HPDE6-E6E7 (cell line): ENCODE data around the gene MXD3.
"Not testable (repeated sequence)": the region's sequence is repeated elsewhere in the genome, so short reads cannot be mapped to it uniquely, and the experiment has no call there.

Experiments used
- DNase-seq: peaks from one replicate; pipeline ENCODE4 v3.0.0; 2011; ENCODE audit warnings: missing footprints; ENCODE audit errors: extremely low spot score

The MXD3 gene

DNA sequence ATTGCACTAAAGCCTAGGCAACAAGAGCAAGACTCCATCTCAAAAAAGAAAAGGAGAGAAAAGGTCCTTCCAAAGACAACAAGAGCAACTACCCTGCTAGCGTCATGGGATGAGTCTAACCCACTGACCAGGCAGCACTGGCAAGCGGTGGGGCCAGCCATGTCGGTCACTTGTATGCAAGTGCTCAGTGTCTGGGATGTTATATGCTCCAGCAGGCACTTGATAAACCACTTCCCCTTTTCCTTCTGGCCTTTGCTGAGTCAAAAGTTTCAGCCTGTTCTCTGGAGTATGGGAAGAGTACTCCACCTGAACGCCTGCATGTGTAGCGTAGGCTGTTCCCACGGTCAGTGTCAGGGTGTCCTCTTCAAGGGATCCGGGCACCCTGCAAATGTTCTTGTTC is 9.2 kb upstream of the MXD3 start:
- DNase-seq, result no peak

DNA sequence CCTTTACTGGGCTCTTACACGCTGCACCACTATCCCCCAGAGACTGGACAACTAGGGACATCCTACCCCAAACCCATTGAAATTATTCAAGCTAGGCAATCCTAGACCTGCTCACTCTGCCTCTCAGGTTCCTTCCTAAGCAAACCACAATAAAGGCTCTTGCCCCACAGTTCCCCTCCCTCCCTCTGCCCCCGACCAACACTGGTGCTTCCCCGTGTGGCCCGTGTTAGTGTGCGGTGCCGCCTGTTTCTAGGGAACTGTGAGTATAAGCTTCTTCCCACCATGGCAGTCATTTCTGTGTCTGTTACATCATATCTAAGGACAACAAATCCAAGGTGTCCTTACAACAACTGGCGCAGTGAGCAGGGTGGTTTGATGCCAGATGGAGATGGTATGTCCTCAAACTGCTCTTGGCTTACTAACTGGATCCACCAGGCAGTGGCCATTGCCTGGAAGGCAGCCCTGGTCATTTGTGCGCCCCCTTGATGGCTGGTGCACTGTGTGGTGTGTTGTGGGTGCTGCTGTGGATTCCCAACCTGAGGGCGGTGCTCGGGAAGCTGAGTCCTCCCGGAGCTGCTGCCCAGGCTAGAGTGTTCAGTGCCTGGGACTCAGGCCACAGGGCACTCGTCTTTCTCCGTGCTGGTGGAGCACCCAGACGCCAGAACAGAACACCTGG is 8.4 kb upstream of the MXD3 start:
- no peak for DNase-seq

DNA sequence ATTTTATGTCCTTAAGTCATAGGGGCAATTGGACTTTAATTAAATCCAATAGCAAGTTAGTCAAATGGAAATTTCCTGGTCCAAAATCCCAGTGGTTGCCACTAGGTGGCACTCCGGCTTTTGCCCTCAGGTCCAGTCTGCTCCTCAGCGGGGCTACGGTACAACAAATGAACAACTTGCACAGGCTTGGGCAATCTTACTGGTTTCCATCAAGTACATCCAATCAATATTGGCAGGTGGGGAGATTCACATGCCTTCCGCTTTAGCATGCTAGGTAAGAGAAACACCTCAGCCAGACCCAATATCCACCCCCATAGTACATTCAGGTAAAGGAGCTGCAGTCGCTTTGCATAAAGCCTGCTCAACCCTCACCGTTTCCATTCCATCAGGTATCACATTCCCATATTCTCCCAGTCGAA is 6.3 kb upstream of the MXD3 start:
- peak; percentile 60 for DNase-seq

DNA sequence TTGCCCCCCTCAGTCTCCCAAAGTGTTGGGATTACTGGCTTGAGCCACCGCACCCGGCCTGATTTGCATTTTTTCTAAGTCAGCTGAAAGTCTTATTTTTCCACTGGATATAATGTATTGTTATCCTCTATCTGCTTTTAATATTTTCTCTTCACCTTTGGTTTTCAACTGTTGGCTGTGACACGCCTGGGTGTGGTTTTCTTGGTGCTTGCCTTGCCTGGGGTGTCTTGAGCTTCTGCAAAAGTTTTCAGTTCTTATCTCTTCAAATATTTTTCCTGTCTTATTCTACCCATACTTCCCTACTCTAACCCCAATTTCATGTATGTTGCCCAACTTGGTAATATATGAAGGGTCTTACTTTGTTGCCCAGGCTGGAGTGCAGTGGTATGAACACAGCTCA is 4.3 kb upstream of the MXD3 start:
- DNase-seq, result no peak

DNA sequence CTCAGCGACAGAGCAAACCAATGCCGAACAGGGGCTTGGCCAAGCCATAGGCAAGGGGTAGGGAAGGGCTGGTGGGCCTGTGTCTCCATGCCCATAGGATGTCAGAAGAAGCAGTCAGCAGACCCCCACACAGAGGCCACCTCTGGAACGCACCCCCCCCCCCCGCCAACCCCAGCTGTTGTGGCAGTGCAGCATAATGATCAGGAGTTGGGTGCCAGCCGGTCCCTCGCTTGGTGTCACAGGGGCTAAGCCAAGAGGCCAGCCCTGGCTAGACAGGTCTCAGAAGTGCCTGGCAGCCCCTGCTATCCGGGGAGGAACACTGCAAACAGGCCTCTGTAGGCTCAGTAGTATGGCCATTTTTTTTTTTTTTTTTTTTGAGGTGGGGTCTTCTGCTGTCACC is 3.7 kb upstream of the MXD3 start:
- DNase-seq, result no peak

DNA sequence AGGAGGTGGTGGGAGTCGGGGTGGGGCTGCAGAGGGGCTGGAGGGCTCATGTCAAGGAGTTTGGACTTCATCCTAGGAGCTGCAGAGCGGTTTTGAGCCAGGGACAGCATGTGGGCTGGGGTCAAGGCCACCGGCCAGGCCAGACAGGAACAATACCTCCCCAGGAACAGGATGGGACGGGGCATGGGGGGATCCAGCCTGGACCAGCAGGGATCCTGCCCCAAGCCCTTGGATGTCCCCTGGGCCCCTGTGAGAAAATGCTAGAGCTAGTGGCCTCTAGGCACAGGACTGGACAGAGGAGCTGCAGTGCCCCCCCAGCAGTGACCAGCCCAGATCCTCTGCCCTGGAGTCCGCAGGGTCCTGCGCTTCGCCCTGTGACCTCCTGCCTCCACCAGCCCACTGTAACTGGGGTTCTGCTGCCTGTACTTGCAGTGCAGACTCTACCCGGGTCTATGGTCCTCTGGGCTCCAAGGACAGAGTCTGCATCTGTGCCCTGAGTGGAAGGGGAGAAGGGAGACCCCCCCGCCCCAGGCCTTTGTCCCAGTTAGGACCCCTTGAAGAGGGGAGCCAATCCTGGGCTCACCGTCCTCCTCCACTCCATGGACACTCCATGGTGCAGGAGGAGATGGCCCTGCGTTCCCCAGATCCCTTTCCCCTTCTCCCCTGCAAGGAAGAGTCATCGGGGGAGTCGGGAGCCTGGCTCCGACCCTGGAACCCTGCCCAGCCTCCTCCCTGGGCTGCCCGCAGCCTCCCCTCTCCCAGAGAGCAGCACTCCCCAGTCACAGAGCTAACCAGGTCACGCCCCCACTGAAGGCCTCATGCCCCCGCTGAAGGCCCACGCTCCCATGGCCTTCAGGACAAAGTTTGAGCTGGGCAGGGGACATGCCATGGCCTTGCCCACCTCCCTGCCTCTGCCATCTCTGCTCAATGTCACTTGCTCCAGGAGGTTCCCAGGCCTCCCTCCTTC is 3.0 kb upstream of the MXD3 start:
- no peak for DNase-seq

DNA sequence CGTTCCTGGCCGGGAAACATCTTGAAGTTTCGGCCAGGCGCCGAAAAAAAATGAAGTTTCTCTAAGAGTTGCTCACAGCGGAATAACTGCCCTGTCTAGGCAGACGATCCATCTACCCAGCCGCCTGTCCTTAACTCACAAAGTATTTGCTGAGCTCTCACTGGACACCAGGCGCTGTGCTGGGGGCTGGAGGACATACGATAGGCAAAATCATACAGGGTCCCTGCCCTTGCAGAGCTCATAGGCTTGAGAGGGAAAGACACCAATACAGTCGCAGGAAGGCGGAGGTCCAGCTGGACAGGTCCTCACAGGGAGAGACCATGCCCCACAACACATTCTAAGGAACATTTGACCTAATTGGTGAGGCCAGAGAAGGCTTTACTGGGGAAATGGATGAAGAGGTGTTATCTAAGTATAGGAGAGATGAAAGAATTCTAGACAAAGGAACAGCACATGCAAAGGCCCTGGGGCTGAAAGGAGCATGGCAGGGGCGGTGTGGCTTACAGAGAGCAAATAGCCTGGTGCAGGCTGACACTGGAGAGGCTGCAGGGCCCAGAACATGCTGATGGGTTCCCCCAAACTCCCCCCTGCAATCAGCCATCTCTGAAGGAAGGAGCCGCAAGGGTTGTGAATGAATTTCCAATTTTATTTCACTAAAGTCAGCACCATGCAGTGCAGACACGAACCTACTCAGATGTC is 2.0 kb upstream of the MXD3 start:
- no peak for DNase-seq

DNA sequence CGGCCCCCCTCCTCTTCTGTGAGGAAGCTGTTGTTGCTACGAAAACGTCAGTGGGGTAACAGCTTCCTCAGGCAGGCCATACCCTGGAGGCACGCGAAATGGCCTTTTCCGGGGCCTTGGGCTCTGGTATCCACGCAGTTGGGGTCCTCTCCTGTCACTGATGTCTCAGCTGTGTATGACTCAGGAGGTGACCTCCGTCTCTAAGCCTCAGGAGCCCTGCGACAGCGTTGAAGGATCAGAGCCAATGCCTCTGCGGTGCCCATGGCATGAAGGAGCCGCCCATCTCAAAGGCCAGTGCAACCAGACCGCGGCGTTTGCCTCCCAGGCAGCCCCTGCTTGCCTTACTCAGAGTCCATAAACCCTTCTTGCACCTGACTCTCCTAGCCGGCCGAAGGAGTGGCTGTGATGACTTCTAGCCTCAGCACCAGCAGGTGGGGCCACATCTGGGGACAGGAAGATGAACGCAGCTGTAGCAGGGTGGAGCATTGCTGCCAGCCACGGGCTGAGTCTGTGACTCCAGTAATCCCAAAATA is 1.0 kb upstream of the MXD3 start:
- DNase-seq, result no peak

DNA sequence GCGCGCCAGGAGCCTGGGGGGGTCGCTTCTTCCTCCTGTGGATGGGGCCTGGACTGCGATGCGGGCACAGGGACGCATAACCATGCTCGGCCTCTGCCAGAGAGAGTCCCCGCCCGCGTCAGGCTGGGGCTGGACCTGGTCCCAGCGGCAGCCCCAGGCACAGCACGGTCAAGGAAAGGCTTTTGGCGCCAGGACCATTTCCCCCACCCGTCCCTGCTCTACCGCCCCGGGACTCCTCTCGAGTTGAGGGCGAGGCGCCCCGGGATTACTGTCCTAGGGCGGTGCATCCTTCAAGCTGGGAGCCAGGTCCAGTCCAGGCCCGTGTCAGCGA is 341 bp downstream of the MXD3 start:
- DNase-seq, result no peak

DNA sequence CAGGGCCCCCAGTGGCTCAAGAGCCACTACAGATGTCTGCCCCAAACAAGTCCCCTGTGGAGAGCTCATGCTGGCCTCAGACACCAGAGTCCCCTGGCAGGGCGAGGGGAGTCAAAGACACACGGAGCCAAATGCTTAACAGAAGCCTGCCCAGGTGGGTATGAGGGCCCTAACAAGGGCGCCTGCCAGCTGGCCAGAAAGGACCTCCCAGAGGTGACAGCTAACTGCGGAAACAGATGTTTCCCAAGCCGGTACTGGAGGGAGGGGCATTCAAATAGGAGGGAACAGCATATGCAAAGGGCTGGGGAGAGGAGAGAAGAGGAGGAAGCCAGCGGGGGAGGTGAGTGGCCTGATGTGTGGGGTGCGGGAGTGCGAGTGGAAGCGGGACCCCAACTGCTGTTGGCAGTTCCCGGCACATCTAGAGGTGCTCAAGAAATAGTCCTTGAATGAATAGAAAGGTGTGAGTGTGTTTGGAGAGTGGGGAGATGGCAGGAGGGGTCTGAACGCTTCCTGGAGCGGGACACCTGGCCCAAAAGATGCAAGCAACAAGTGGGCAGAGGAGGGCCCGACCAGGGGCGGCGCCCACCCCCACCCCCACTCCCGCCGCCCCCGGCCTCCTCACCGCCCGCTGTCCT is 824 bp downstream of the MXD3 start:
- DNase-seq, result no peak

DNA sequence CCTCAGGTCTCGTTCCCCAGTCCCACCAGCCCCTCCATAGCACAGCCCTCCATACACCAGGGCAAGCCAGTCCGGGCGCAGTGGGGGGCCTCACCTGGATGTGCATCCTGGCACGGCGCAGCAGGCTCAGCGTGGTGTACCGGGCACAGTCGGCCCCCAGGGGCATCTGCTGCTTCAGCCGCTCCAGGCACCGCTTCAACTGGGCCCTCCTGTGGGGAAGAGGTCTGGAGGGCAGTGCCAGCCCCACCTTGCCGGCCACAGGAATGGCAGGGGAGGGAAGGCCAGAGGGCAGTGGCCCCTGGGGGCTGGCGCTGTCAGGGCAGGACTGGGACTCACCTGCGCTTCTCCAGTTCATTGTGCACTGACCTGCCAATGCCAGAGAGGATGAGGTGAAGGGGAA is 1.4 kb downstream of the MXD3 start:
- no peak for DNase-seq

DNA sequence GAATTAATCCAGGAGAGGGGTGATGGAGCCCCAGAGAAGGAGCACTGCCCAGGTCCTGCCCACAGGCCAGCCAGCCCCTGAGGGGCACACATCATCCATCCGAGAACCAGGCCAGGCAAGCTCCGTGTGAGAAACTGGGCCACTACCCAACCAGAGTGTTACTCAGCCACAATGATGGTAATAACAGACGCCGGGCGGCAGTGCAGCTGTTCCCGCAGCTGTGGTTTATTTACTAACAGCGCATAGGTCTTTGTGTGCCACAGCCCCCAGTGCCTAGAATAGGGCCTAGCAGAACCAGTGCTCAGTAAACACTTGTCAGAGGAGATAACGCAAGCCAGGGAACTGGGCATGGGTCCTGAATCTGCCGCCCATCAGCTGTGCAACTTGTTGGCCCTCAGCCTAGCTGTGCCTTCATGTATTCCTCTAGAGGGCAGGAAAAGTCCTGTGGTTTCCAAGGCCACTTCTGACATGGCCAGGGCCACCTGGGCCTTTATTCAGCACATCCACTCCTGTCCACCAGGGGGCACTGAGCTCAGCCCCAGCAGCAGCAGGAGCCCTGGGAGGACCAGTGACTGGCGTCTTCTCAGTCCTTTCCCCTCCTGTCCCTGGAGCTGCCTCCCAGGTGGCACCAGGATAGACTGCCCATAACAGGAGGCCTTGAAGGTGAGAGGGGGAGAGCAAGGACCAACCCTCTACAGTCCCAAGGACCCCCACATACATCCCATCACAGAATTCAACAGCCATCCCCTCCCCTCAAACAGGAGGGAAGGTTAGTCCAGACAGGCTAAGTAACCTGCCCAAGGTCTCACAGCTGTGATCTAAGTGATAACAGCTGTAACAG is 2.1 kb downstream of the MXD3 start:
- DNase-seq, result peak; percentile 59

DNA sequence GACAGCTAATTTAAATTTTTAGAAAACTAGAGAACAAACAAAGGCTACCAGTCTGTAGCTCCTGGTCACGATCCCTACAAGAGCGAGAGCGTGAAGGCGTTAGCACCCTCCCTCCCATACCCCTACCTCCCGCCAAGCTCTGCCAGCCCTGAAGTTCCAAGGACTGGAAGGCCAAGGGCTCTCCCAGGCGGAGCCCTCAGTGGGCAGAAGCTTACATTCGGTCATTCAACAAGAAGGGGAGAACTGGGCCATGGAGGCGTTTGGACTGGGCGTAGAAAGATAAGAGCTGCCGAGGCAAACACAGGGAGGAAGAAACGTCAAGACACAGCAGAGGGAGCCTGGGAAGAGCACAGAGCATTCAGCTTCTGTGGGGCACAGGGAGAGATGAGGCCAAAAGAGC is 3.0 kb downstream of the MXD3 start:
- DNase-seq, result no peak

DNA sequence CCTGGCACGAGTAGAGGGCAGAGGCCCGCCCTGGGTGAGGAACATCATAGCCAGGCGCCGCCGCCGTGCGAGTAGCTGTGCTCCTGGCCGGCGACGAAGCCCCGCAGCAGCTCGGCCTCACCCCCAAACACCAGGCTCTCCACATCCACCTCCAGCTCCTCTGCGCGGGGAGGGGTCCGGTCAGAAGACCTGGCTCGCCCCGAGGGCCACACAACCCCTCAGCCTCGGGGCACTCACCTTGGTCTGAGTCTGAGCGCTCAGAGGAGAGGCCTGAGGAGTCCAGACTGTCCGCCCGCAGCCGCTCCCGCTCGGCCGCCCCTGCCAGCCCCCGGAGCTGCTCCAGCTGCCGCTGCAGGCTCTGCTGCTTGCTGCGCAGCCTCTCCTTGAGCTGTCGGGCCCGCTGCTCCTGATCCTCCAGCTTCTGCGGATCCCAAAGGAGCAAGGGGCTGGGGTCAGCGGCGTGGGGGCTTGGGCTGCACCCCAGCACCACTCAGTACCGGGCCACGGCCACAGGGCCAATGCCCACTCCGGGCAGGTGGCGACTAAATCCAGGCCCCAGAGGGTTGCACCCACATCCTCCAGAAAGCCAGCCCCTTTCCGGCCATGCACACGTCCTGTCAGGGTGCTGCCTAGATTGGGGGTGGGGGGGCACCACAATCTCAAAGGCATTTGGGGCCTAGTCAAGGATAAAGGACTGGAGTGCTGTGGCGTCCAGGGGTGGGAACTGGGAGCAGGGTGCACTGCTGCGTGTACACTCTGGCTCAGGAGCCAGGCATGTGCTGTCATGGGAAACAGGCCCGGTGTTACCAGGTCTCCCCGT is 3.9 kb downstream of the MXD3 start:
- no peak for DNase-seq

DNA sequence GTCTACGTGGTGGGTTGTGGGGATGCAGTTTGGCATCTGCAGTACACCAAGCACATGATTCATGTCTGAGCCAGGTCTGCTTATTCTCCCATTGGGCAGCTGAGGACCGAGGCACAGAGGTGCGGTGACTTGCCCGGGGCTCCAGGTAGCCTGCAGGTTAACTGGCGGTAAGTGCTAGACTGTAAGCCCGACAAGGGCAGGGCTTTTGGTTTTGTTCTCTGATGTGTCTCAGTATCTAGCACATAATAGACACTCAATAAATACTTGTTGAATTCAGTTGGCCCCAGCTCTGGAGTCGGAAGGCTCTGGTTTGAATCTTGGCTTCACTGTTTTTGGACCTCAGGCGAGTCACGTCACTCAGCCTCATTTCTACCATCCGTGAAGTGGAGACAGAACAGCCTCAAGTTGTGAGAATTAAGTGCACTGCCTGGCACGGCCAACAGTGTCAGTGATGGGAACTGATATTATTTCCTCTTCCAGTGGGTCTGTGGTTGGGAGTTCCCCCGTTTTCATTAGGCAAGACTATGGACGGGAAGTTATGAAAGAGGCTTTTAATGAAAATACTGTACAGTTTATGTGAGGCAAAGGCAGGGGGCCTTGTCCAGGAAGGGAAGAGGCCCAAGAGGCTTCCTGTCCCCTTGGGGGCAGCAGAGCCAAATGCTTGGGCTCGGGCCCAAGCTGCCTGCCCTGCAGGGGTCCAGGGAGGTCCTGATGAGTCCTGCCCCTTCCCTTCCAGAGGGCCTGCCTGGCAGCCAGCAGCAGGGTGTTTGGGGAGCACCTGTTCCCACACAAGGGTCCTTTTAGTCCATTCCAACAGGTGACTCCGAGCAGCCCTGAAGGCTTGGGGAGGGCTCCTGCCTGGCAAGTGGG is 4.8 kb downstream of the MXD3 start:
- no peak for DNase-seq

DNA sequence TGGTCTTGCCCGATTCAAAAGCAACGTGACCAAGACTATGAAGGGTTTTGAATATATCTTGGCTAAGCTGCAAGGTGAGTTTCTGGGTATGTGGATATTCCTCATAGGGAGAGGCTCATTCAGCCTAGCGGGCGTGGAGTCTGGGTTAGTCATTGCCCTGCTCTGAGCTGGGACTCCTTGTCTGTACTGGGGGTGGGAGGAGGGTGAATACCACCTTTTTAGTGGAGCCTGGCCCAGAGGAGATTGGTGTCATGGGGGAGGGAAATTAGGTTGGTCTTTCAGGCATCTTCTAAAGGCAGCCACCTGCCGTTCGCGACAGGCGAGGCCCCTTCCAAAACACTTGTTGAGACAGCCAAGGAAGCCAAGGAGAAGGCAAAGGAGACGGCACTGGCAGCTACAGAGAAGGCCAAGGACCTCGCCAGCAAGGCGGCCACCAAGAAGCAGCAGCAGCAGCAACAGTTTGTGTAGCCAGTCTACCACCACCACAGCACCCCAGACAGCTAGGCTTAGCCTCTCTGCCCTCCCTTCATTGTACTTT is 5.5 kb downstream of the MXD3 start:
- DNase-seq, result not testable (repeated sequence)

DNA sequence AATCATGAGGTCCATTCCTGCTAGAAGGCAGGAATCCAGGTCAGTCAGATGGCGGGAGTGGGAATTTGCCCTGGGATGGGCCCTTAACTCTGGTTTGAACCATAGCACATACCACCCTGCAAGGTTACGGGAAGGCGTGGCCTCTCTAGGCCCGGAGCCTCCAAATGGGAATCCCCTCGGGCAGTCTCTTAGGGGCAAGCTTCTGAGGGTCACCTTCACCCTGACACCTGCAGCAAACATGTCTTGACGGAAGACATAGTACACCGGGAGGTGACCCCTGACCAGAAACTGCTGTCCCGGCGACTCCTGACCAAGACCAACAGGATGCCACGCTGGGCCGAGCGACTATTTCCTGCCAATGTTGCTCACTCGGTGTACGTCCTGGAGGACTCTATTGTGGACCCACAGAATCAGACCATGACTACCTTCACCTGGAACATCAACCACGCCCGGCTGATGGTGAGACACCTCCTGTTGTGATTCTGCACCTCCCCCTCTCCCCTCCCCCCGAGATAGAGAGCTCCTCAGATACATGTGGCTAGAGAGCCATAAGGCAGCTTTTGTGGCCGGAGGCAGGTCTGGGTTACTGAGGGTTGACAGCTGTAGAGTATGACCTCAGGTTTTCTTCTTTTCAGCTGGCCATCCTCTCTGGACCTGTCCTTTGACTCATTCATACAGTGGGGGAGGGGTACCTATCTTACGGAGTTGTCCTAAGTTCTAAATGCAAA is 7.1 kb downstream of the MXD3 start:
- no peak for DNase-seq

DNA sequence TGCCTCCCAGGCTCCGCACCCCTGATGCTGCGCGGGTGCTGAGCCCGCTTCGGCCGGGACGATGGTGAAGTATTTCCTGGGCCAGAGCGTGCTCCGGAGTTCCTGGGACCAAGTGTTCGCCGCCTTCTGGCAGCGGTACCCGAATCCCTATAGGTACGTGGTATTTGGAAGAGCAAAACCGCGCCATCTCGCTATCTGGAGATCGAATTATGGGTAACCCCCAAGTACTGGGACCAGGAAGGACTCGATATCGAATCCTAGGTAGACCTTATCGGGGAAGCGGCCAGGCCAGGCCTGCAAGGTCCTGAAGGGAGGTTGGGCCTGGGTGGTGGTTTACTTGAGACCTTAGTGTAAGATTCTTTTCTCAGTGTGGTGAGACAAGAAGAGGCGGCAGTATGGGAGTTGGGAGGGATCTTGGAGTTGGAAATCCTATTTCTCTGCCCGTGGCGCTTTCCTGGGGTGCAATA is 7.7 kb downstream of the MXD3 start:
- no peak for DNase-seq
